NCI-H748 (cell line): Measurements from ENCODE around the gene DISP1.

Experiments
- DNase-seq: peaks from one replicate; lab custom pipeline; 2025; ENCODE audit not compliant: unreplicated experiment; lab: John Stamatoyannopoulos, UW

DISP1 gene

GRCh38 chr1:222814536-222815439, at the start of gene DISP1:
Gene DISP1 (plus strand): TSS chr1:222815039. CDS start chr1:222942824, 127,785 bp downstream.
- peak; percentile 89 for DNase-seq

- no peak for DNase-seq
These were observed 47.7 kb upstream of the DISP1 start for GRCh38 chr1:222767152-222767571.

GRCh38 chr1:222768592-222768991, 46.2 kb upstream of the DISP1 start:
- DNase-seq: no peak

- peak; percentile 8 for DNase-seq
These were observed 45.7 kb upstream of the DISP1 start for GRCh38 chr1:222769181-222769580.

GRCh38 chr1:222769971-222770620, 44.7 kb upstream of the DISP1 start:
- no peak for DNase-seq

GRCh38 chr1:222772996-222773379, 41.9 kb upstream of the DISP1 start:
- no peak for DNase-seq

GRCh38 chr1:222777463-222777862, 37.4 kb upstream of the DISP1 start:
- DNase-seq: peak; percentile 75

- DNase-seq: peak; percentile 91
These were observed 36.9 kb upstream of the DISP1 start for GRCh38 chr1:222777977-222778376.

- no peak for DNase-seq
These were observed 33.6 kb upstream of the DISP1 start for GRCh38 chr1:222781251-222781650.

- DNase-seq: no peak
These were observed 31.8 kb upstream of the DISP1 start for GRCh38 chr1:222783051-222783450.

GRCh38 chr1:222784371-222784770, 30.5 kb upstream of the DISP1 start:
- no peak for DNase-seq

GRCh38 chr1:222784916-222785315, 29.9 kb upstream of the DISP1 start:
- peak; percentile 10 for DNase-seq

GRCh38 chr1:222785529-222785928, 29.3 kb upstream of the DISP1 start:
- DNase-seq: no peak

- DNase-seq: no peak
These were observed 28.7 kb upstream of the DISP1 start for GRCh38 chr1:222786121-222786520.

- no peak for DNase-seq
These were observed 27.1 kb upstream of the DISP1 start for GRCh38 chr1:222787729-222788128.

GRCh38 chr1:222788402-222789156, 26.3 kb upstream of the DISP1 start:
- no peak for DNase-seq

- no peak for DNase-seq
These were observed 24.7 kb upstream of the DISP1 start for GRCh38 chr1:222790115-222790514.

GRCh38 chr1:222790520-222790919, 24.3 kb upstream of the DISP1 start:
- DNase-seq: no peak

GRCh38 chr1:222791006-222791710, 23.7 kb upstream of the DISP1 start:
- no peak for DNase-seq

- DNase-seq: peak; percentile 26
These were observed 22.1 kb upstream of the DISP1 start for GRCh38 chr1:222792744-222793143.
